PC-9 (cell line): ENCODE measurements around the gene IRAK4.

Experiments
- CTCF ChIP-seq: fragments of 200-600 bp; sonication (generic); conservative IDR thresholded peaks from 2 replicates; pipeline ENCODE4 v1.6.1; 2017; ENCODE audit warnings: mixed run types, antibody characterized with exemption, mild to moderate bottlenecking, moderate library complexity
- EZH2 ChIP-seq: fragments of 200-600 bp; sonication (generic); IDR thresholded peaks from 2 replicates; pipeline ENCODE4 v1.8.0; 2017; ENCODE audit warnings: antibody characterized with exemption, low read depth

DNA sequence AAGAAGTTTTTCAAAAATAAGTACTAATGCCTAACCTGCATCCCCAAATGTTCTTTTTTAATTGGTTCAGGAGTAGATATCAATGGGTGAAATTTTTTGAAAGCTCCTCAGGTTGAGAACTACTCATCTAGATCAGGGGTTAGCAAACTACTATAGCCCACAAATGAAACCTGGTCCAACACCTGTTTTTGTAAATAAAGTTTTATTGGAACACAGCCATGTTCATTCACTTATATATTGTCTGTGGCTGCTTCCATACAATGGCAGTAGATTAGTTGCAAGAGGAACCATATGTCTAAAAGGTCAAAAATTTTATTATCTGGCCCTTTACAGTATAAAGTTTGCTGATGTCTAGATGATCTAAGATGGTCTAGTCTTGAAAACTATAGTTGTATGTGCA, 13.9 kb upstream of the IRAK4 start:
- TF ChIP-seq CTCF: no peak
- TF ChIP-seq EZH2: no peak
